ENCODE results near the gene OCRL. TPM values are rescaled to one million over a fixed set of nuclear protein-coding genes. Genes with fewer than 3 reads are reported as not detected.

The OCRL gene
- total RNA-seq, result 20.0 TPM
- 9.4 TPM for polyA plus RNA-seq (ENCODE audit: insufficient read depth, low read depth, low replicate concordance)
- long read RNA-seq, donor 1, full-length matches to known transcripts, result 3 of 3 reads
- long read RNA-seq, donor 1, partial matches to known transcripts, result 0 of 3 reads
- long read RNA-seq, donor 1, other reads (novel, unspliced or antisense), result 0 of 3 reads
- long read RNA-seq, donor 2, full-length matches to known transcripts, result 1 of 1 reads
- long read RNA-seq, donor 2, partial matches to known transcripts, result 0 of 1 reads
- long read RNA-seq, donor 2, other reads (novel, unspliced or antisense), result 0 of 1 reads
- long read RNA-seq, donor 3, full-length matches to known transcripts, result 1 of 1 reads
- long read RNA-seq, donor 3, partial matches to known transcripts, result 0 of 1 reads
- long read RNA-seq, donor 3, other reads (novel, unspliced or antisense), result 0 of 1 reads
- long read RNA-seq, donor 4, full-length matches to known transcripts, result 2 of 2 reads
- long read RNA-seq, donor 4, partial matches to known transcripts, result 0 of 2 reads
- long read RNA-seq, donor 4, other reads (novel, unspliced or antisense), result 0 of 2 reads
- long read RNA-seq, donor 5, result 0 reads
- long read RNA-seq, donor 6, full-length matches to known transcripts, result 2 of 2 reads
- long read RNA-seq, donor 6, partial matches to known transcripts, result 0 of 2 reads
- long read RNA-seq, donor 6, other reads (novel, unspliced or antisense), result 0 of 2 reads
- long read RNA-seq, donor 7, full-length matches to known transcripts, result 9 of 18 reads
- long read RNA-seq, donor 7, partial matches to known transcripts, result 7 of 18 reads
- long read RNA-seq, donor 7, other reads (novel, unspliced or antisense), result 2 of 18 reads
- long read RNA-seq, donor 8, result 0 reads
- long read RNA-seq, donor 9, result 0 reads
- long read RNA-seq, donor 10, partial matches to known transcripts, result 0 of 1 reads
- long read RNA-seq, donor 10, other reads (novel, unspliced or antisense), result 0 of 1 reads

- TF ChIP-seq, protein P1, sequence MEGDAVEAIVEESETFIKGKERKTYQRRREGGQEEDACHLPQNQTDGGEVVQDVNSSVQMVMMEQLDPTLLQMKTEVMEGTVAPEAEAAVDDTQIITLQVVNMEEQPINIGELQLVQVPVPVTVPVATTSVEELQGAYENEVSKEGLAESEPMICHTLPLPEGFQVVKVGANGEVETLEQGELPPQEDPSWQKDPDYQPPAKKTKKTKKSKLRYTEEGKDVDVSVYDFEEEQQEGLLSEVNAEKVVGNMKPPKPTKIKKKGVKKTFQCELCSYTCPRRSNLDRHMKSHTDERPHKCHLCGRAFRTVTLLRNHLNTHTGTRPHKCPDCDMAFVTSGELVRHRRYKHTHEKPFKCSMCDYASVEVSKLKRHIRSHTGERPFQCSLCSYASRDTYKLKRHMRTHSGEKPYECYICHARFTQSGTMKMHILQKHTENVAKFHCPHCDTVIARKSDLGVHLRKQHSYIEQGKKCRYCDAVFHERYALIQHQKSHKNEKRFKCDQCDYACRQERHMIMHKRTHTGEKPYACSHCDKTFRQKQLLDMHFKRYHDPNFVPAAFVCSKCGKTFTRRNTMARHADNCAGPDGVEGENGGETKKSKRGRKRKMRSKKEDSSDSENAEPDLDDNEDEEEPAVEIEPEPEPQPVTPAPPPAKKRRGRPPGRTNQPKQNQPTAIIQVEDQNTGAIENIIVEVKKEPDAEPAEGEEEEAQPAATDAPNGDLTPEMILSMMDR (IDR thresholded peaks at IDR 0.05; ENCODE audit: borderline replicate concordance, extremely low read depth, insufficient read depth), result peak; percentile 69
- H3K27me3 ChIP-seq (ENCODE audit: control insufficient read depth, insufficient read depth, low read length), result no peaks in the 10 kb centered on the region
- peak within 1 kb of the TSS; percentile 17 to 63 for H3K27ac ChIP-seq (ENCODE audit: low read depth in 2 of 2, low read length in 2 of 2)
- H3K9ac ChIP-seq (ENCODE audit: low read length in 3 of 3), result no peak within 1 kb of the TSS
- intact Hi-C loops (cut with DNase I), result no loop called here
- H3K9me3 ChIP-seq (ENCODE audit: control insufficient read depth in 2 of 3, insufficient read depth in 1 of 3, low read length in 3 of 3), result no peaks in the 10 kb centered on the region
- no peaks in the 10 kb centered on the region for H3K36me3 ChIP-seq (ENCODE audit: control insufficient read depth in 2 of 3, insufficient read depth in 3 of 3, low read length in 3 of 3)
- peaks cover 0 to 2% (median 0%) of the 10 kb centered on the region in 3 donors for H3K4me1 ChIP-seq (ENCODE audit: control insufficient read depth in 2 of 3, insufficient read depth in 2 of 3, low read depth in 1 of 3, low read length in 3 of 3)
- FAIRE-seq (no peak), DNase-seq (peak; percentile 75 to 85 (median 82))
- peak within 1 kb of the TSS; percentile 47 to 61 (median 61) for H3K4me3 ChIP-seq (ENCODE audit: low read length in 3 of 3)
Measured at GRCh38 chrX:129540068-129540653, at the start of gene OCRL. OCRL (plus strand) TSS chrX:129540259; CDS start chrX:129540440, 181 bp downstream.

DNA sequence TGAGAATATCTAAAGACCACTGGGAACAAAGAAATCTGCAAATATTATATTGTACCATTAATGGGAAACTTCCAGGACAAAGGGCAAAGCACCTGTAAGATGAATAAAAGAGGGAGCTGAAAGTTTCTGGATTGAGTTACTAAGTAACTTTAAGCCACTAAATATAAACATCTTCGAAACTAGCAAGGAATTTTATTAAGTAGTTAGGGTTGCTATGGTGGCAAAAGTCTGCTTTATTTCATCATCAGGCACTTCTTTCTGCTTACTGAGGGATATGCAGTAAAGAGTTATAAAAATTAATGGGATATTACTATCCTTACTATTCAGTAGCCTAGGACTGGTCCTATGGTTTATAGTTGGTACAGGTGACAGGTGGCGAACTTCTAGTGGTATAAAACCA lies 49.7 kb upstream of the OCRL start:
- Histone ChIP-seq H3K27me3 (ENCODE audit: control insufficient read depth, insufficient read depth, low read length) (no peaks in the 10 kb centered on the region), H3K36me3 (ENCODE audit: control insufficient read depth in 2 of 3, insufficient read depth in 3 of 3, low read length in 3 of 3) (peaks cover 0 to 4% (median 0%) of the 10 kb centered on the region in 3 donors), H3K9me3 (ENCODE audit: control insufficient read depth in 2 of 3, insufficient read depth in 1 of 3, low read length in 3 of 3) (no peaks in the 10 kb centered on the region), H3K4me1 (ENCODE audit: control insufficient read depth in 2 of 3, insufficient read depth in 2 of 3, low read depth in 1 of 3, low read length in 3 of 3) (no peaks in the 10 kb centered on the region), H3K9ac (ENCODE audit: low read length in 3 of 3) (no peak overlapping the region), H3K27ac (ENCODE audit: low read depth in 2 of 2, low read length in 2 of 2) (no peak overlapping the region), H3K4me3 (ENCODE audit: low read length in 3 of 3) (no peak overlapping the region)
- intact Hi-C loops (cut with DNase I), result no loop called here
- no peak for FAIRE-seq
- DNase-seq, result peak in 2 of 5 donors; percentile 9 to 15
- TF ChIP-seq, protein P1 (IDR thresholded peaks at IDR 0.05; ENCODE audit: borderline replicate concordance, extremely low read depth, insufficient read depth), result no peak

GRCh38 chrX:129493643-129494042 lies 46.4 kb upstream of the OCRL start:
- Histone ChIP-seq H3K4me1 (ENCODE audit: control insufficient read depth in 2 of 3, insufficient read depth in 2 of 3, low read depth in 1 of 3, low read length in 3 of 3) (no peaks in the 10 kb centered on the region), H3K36me3 (ENCODE audit: control insufficient read depth in 2 of 3, insufficient read depth in 3 of 3, low read length in 3 of 3) (peaks cover 0 to under 1% (median 0%) of the 10 kb centered on the region in 3 donors), H3K9me3 (ENCODE audit: control insufficient read depth in 2 of 3, insufficient read depth in 1 of 3, low read length in 3 of 3) (no peaks in the 10 kb centered on the region), H3K9ac (ENCODE audit: low read length in 3 of 3) (no peak overlapping the region), H3K27me3 (ENCODE audit: control insufficient read depth, insufficient read depth, low read length) (no peaks in the 10 kb centered on the region), H3K27ac (ENCODE audit: low read depth in 2 of 2, low read length in 2 of 2) (no peak overlapping the region), H3K4me3 (ENCODE audit: low read length in 3 of 3) (no peak overlapping the region)
- DNase-seq (no peak), FAIRE-seq (no peak)
- intact Hi-C loops (cut with DNase I), result no loop called here
- TF ChIP-seq, protein P1 (IDR thresholded peaks at IDR 0.05; ENCODE audit: borderline replicate concordance, extremely low read depth, insufficient read depth), result no peak

All from kidney (tissue), 22 donors.